ENCODE measurements around the gene MYH6. TPM values are rescaled to one million over a fixed set of nuclear protein-coding genes. Genes with fewer than 3 reads are reported as not detected.
"Not testable (repeated sequence)": the region's sequence is repeated elsewhere in the genome, so short reads cannot be mapped to it uniquely, and the experiment has no call there.

The MYH6 gene
- total RNA-seq, 1 donor from 2014 or later, result not detected

DNA sequence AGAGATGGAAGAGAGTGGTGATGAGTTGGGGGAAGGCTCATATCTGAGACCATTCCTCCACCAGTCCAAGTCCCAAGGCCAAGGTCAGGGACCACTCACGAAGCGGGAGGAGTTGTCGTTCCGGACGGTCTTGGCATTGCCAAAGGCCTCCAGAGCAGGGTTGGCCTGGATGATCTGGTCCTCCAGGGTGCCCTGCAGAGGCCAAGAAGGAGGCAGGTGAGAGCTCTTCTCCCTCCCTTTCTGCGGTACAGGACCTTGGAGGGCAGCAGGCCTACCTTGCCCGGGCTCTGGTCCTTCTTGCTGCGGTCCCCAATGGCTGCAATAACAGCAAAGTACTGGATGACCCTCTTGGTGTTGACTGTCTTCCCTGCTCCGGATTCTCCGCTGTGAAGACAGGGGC, 23.4 kb upstream of the MYH6 start:
- DNase-seq (ENCODE audit: low read depth), result no peak
- TF ChIP-seq, protein P1, sequence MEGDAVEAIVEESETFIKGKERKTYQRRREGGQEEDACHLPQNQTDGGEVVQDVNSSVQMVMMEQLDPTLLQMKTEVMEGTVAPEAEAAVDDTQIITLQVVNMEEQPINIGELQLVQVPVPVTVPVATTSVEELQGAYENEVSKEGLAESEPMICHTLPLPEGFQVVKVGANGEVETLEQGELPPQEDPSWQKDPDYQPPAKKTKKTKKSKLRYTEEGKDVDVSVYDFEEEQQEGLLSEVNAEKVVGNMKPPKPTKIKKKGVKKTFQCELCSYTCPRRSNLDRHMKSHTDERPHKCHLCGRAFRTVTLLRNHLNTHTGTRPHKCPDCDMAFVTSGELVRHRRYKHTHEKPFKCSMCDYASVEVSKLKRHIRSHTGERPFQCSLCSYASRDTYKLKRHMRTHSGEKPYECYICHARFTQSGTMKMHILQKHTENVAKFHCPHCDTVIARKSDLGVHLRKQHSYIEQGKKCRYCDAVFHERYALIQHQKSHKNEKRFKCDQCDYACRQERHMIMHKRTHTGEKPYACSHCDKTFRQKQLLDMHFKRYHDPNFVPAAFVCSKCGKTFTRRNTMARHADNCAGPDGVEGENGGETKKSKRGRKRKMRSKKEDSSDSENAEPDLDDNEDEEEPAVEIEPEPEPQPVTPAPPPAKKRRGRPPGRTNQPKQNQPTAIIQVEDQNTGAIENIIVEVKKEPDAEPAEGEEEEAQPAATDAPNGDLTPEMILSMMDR (conservative IDR thresholded peaks at IDR 0.05; ENCODE audit: low read depth, low read length), result no peak
- H3K4me3 ChIP-seq (ENCODE audit: low read depth, low read length), result no peak overlapping the region

DNA sequence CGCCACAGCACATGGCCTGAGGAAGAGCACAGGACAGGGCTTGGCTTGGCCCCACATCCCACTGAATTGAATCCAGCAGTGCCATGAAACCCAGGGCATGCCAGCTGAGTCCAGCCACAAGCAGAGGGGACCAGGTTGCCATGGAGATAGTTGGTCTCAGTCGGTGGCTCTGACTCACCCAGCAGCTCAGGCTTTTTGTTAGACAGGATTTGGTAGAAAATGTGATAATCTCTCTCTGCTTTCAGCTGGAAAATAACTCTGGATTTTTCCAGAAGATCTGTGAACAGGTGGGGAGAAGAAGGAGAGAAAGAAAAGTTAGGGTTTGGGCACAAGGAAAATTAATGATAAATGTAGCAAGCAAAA, 22.6 kb upstream of the MYH6 start:
- no peak for DNase-seq (ENCODE audit: low read depth)
- TF ChIP-seq, protein P1 (conservative IDR thresholded peaks at IDR 0.05; ENCODE audit: low read depth, low read length), result no peak
- H3K4me3 ChIP-seq (ENCODE audit: low read depth, low read length), result no peak overlapping the region

DNA sequence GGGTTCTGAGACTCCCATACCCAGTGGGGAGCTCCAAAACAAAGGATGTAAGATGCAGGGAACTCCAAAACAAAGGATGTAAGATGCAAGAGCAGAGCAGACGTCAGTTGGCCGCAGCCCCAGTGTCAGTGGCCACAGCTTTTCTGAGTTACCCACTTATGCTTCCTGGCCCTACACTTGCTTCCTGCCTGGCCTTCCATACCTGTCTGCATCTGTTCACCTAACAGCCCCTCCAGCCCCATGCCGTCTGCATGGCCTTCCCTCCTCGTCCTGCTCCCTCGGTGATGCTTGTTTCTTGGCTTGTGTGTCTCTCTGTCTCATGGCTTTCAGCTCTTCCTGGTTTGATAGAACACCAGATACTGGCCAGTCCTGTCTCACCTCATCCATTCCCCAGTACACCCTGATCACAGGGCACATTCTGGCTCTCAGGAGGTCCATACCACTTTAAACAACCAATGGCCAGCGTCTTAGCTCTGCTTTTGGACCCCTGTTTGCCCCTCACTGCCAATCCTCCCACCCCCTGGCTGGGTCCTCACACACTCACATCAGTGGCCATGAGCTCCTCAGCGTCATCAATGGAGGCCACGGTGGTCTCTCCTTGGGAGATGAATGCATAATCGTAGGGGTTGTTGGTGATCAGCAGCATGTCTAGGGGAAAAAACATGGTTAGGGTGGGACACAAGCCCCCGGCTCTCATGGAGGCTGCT, 22.1 kb upstream of the MYH6 start:
- no peak for DNase-seq (ENCODE audit: low read depth)
- TF ChIP-seq, protein P1 (conservative IDR thresholded peaks at IDR 0.05; ENCODE audit: low read depth, low read length), result no peak
- no peak overlapping the region for H3K4me3 ChIP-seq (ENCODE audit: low read depth, low read length)

DNA sequence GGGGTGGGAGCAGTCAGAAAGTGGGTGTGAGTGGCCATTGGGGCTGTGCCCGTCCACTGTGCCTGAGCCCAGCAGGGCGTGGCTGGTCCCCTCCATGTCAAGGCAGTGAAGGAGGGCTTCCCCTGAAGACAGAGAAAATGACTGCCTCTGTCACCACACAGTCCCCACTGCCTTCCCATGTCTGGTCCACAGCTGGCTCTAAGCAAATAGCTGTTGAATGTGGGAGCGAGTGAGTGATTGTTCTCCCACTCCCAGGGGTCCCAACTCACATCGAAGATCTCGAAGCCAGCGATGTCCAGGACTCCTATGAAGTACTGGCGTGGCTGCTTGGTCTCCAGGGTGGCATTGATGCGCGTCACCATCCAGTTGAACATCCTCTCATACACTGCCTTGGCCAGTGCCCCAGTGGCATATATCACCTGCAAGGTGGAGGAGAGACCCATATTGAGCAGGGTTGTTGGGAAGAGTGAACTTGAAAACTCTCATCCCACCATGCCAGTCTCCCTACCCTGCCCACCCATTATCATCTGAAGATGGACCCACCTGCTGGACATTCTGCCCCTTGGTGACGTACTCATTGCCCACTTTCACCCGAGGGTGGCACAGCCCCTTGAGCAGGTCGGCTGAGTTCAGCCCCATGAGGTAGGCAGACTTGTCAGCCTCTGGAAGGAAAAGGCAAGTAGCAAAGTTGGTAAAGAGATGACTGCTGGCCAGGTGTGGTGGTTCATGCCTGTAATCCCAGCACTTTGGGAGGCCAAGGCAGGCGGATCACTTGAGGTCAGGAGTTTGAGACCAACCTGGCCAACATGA, 20.8 kb upstream of the MYH6 start:
- H3K4me3 ChIP-seq (ENCODE audit: low read depth, low read length), result no peak overlapping the region
- TF ChIP-seq, protein P1 (conservative IDR thresholded peaks at IDR 0.05; ENCODE audit: low read depth, low read length), result no peak
- DNase-seq (ENCODE audit: low read depth), result no peak

DNA sequence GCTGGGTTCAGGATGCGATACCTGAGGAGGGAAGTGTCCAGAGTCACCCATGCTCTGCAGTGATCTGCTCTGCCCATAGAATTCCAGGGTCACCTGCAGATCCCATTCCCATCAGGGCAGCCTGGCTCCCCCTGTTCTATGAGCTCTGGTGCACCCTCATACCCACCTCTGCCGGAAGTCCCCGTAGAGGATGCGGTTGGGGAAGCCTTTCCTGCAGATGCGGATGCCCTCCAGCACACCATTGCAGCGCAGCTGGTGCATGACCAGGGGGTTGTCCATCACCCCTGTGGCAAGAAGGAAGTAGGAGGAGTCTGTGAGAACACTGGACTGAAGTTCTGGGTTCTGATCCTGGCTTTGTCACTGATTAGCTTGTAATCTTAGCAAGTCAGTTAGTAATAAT, 17.7 kb upstream of the MYH6 start:
- DNase-seq (ENCODE audit: low read depth); H3K4me3 ChIP-seq (ENCODE audit: low read depth, low read length): not testable (repeated sequence)

DNA sequence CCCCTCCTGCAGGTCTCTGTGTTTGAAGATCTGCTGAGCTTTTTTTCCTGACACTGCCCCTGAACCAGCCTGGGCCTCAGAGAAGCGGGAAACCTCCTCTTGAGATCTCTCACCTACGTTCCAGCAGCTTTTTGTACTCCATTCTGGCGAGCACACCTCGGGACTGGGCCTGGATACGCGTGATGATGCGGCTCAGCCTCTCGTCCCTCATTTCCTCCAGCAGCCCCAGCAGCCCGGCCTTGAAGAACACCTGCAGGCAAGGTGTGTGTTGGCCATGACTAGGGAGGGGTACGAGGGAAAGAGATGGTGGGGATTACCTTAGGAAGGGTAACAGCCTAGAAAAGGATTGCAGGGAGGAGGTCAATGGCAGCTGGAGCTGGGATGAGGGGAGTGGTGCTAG, 17.1 kb upstream of the MYH6 start:
- no peak for DNase-seq (ENCODE audit: low read depth)
- TF ChIP-seq, protein P1 (conservative IDR thresholded peaks at IDR 0.05; ENCODE audit: low read depth, low read length), result no peak

DNA sequence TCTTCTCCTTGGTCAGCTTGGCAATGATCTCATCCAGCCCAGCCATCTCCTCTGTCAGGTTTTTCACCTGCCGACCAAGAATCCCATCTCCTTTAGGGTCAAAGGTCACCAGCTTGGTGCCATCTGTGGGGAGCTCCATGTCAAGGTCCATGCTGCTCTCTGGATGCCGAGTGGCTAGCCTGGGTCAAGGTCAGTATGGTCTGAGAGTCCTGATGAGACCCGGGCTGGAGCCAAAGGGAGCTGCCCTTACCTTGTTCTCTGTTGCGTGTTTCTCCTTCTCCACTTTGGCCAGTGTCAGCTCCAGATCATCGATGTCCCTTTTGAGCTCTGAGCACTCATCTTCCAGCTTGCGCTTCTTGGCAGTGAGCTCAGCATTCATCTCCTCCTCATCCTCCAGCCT, 15.6 kb upstream of the MYH6 start:
- TF ChIP-seq, protein P1 (conservative IDR thresholded peaks at IDR 0.05; ENCODE audit: low read depth, low read length), result no peak

More for the DNA sequence above, 17.1 kb upstream of the MYH6 start:
- no peak overlapping the region for H3K4me3 ChIP-seq (ENCODE audit: low read depth, low read length)

More for the DNA sequence above, 15.6 kb upstream of the MYH6 start:
- no peak for DNase-seq (ENCODE audit: low read depth)
- no peak overlapping the region for H3K4me3 ChIP-seq (ENCODE audit: low read depth, low read length)
